ENCODE measurements around the gene GPR84. TPM values are rescaled to one million over a fixed set of nuclear protein-coding genes. Genes with fewer than 3 reads are reported as not detected.
A peak's percentile ranks its signal among the peaks of the same experiment; 100 is the strongest.

The GPR84 gene
- total and polyA plus RNA-seq, 9 donors = 0.15 to 0.27 (median 0.22) TPM; not detected in 1

DNA sequence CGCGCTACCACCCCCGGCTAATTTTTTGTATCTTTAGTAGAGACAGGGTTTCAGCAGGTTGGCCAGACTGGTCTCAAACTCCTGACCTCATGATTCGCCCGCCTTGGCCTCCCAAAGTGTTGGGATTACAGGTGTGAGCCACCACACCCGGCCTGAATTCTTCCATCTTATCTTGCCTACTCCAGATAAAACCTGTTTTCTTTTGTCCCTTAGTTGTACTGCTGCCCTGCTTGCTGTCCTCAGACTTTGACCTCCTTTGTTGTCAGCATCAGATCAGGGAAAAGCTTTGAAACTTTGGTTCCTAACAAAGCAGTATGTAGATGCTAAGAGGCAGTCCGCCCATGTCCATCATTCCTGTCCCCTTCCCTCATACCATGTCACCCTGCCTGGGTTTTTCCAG lies 23.4 kb downstream of the GPR84 start:
- DNase-seq = no peak
- Histone ChIP-seq H3K4me1 (ENCODE audit: control insufficient read depth, insufficient read depth, low read length) (peaks cover 26% of the 10 kb centered on the region), H3K9me3 (replicated peaks; ENCODE audit: control insufficient read depth, low read depth, low read length) (no peaks in the 10 kb centered on the region), H3K36me3 (ENCODE audit: control insufficient read depth, insufficient read depth, low read length) (peaks cover 38% of the 10 kb centered on the region), H3K4me3 (ENCODE audit: low read length) (no peak overlapping the region), H3K27ac (ENCODE audit: low read length) (peak overlapping the region; percentile 48), H3K27me3 (ENCODE audit: control insufficient read depth, insufficient read depth, low read length) (no peaks in the 10 kb centered on the region)
- 94% methylated on average over 2 of the region's 7 CpGs for WGBS (ENCODE audit: insufficient coverage)

DNA sequence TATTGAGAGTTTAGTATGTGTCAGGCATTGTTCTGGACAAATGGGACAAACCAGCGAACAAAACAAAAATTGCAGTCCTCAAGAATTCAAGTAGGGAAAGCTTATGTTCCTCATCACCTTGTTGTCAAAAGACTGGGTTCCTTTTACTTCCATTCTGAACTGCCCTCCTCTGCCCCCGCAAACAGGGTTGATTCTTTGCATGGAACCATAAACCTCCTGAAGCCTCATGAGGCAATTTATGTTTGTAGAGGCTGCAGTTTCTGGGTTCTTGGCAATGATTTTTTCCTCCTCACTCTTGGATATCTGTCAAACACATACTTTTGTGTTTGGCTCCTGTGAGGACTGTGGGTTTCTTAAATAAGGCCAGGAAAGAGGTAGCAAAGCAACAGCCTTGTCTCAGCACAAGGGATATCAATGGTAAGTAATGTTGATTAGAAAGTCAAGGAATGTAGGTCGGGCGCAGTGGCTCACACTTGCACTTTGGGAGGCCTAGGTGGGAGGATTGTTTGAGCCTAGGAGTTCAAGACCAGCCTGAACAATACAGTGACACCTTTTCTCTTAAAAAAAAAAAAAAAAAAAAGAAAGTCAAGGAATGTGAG lies 25.5 kb downstream of the GPR84 start:
- H3K9me3 ChIP-seq (replicated peaks; ENCODE audit: control insufficient read depth, low read depth, low read length) = no peaks in the 10 kb centered on the region
- no peaks in the 10 kb centered on the region for H3K27me3 ChIP-seq (ENCODE audit: control insufficient read depth, insufficient read depth, low read length)
- H3K4me3 ChIP-seq (ENCODE audit: low read length) = no peak overlapping the region
- peak; percentile 66 for DNase-seq
- peaks cover 27% of the 10 kb centered on the region for H3K36me3 ChIP-seq (ENCODE audit: control insufficient read depth, insufficient read depth, low read length)
- WGBS (ENCODE audit: insufficient coverage) = no CpG with 5 or more reads among the region's 4 CpGs
- peak overlapping the region; percentile 23 for H3K27ac ChIP-seq (ENCODE audit: low read length)
- peaks cover 26% of the 10 kb centered on the region for H3K4me1 ChIP-seq (ENCODE audit: control insufficient read depth, insufficient read depth, low read length)

DNA sequence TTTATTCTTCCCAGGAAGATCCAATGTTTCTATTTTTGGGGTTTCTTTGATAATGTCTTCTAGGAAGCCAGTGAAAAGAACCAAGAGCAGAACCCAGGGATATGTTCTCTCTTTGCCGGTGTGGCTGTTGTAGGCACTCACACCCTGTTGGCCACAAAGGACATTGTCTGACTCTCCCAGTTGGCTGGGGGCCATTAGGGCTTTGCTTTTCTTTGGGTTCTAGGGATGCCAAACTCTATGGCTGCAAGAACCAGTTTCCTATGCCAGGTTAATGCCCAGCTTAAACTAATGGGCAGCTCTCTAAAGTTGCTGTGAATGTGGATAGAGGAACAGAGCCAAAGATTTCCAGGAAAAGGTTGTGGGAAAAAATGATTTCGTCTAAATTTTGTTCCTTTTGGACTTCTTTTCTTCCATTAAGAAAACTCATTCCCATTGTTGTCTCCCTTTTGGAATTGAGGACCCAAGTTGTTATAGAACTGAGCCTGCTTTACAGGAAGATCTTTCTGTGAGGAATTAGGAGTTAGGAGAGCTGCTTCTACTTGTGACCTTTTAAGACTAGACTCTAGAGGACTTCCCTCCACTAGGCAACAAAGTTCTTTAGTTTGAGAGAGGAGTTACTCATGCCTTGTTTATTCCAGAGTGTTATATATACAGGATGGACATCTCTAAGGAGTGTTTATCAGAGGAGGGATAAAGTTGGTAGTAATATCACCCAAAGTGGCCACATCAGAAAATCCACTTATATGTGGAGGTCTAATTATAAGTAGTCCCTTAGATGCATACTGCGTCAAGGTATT lies 26.2 kb downstream of the GPR84 start:
- Histone ChIP-seq H3K4me3 (ENCODE audit: low read length) (no peak overlapping the region), H3K27ac (ENCODE audit: low read length) (peak overlapping the region; percentile 66), H3K4me1 (ENCODE audit: control insufficient read depth, insufficient read depth, low read length) (peaks cover 26% of the 10 kb centered on the region), H3K36me3 (ENCODE audit: control insufficient read depth, insufficient read depth, low read length) (peaks cover 22% of the 10 kb centered on the region), H3K27me3 (ENCODE audit: control insufficient read depth, insufficient read depth, low read length) (no peaks in the 10 kb centered on the region), H3K9me3 (replicated peaks; ENCODE audit: control insufficient read depth, low read depth, low read length) (no peaks in the 10 kb centered on the region)
- DNase-seq = peak; percentile 41
- WGBS (ENCODE audit: insufficient coverage) = 0% methylated on average over 1 of the region's 3 CpGs

DNA sequence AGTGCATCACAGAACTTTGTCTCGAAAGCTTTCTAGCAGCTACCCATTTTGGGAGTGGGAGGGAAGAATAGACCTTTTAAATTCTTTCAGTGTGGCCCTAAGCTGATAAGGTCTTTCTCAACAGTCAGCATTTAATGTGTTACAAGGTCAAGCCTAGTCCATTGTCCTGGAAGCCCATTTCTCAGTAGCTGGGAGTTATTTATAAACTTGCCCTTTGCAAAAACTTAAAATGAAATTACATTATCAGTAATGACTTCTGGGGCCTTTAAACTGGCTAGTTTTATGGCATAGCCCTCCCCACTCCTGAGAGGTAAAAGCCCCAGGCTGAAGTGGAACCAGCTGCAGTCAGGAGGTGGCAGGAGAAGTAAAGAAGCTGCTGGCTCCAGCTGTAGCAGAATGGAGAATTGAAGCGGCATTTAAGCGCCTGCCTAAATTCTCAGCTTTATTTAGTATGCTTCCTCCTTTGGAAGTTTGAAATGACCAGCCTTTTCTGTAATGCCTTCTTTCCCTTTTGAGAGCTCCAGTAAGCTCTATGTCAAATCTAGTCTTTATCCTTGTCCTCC lies 26.9 kb downstream of the GPR84 start:
- Histone ChIP-seq H3K36me3 (ENCODE audit: control insufficient read depth, insufficient read depth, low read length) (peaks cover 18% of the 10 kb centered on the region), H3K9me3 (replicated peaks; ENCODE audit: control insufficient read depth, low read depth, low read length) (no peaks in the 10 kb centered on the region), H3K27me3 (ENCODE audit: control insufficient read depth, insufficient read depth, low read length) (no peaks in the 10 kb centered on the region), H3K4me1 (ENCODE audit: control insufficient read depth, insufficient read depth, low read length) (peaks cover 23% of the 10 kb centered on the region), H3K4me3 (ENCODE audit: low read length) (no peak overlapping the region), H3K27ac (ENCODE audit: low read length) (peak overlapping the region; percentile 66)
- WGBS (ENCODE audit: insufficient coverage) = 10% methylated on average over 2 of the region's 3 CpGs
- DNase-seq = peak; percentile 72

DNA sequence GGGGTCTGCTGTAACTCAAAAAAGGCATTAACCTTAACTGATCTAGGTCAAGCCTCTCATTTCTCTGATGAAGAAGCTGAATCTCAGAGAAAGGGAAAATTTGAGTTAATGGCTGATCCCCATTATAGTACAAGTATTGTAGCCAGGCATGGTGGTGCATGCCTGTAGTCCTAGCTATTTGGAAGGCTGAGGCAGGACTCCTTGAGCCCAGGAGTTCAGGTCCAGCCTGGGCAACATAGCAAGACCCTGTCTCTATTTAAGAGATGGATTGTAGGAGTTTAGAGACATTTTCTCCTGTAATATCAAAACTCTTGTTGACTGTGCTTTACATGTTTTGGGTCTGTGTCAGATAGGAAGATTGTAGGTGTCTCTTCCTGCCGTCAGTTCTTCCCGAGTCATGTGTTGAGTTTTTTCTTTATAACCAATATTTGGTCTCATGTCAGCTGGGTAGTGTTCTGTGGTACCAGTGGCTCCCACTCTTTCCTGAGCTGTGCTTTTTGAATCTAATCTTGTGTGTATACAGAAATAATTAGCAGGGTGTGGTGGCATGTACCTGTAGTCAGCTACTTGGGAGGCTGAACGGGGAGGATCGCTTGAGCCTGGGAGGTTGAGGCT lies 30.8 kb downstream of the GPR84 start:
- H3K36me3 ChIP-seq (ENCODE audit: control insufficient read depth, insufficient read depth, low read length) = peaks cover 15% of the 10 kb centered on the region
- no peak for DNase-seq
- H3K9me3 ChIP-seq (replicated peaks; ENCODE audit: control insufficient read depth, low read depth, low read length) = no peaks in the 10 kb centered on the region
- no peak overlapping the region for H3K27ac ChIP-seq (ENCODE audit: low read length)
- H3K4me3 ChIP-seq (ENCODE audit: low read length) = no peak overlapping the region
- H3K27me3 ChIP-seq (ENCODE audit: control insufficient read depth, insufficient read depth, low read length) = no peaks in the 10 kb centered on the region
- H3K4me1 ChIP-seq (ENCODE audit: control insufficient read depth, insufficient read depth, low read length) = peaks cover 25% of the 10 kb centered on the region
- no CpG with 5 or more reads among the region's 4 CpGs for WGBS (ENCODE audit: insufficient coverage)

DNA sequence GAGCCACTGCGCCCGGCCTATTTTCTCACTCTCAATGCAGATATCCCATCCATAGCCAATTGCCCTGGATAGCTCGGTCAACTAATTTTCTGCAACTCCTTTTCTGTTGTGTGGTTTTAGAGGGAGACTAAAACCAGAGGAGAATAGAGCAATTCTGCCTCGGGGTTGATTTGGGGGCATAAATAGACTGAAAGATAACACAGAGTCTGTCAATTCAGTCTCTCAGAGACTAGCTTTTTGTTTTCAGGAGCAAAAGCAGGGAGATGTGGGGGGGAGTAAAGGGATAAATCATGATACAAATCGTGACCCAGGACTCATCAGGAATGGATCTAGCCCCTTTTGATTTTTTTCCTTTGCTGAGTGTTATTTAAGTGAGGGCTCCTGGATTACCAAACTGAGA lies 32.8 kb downstream of the GPR84 start:
- Histone ChIP-seq H3K36me3 (ENCODE audit: control insufficient read depth, insufficient read depth, low read length) (peaks cover 15% of the 10 kb centered on the region), H3K27ac (ENCODE audit: low read length) (no peak overlapping the region), H3K27me3 (ENCODE audit: control insufficient read depth, insufficient read depth, low read length) (no peaks in the 10 kb centered on the region), H3K4me1 (ENCODE audit: control insufficient read depth, insufficient read depth, low read length) (peaks cover 18% of the 10 kb centered on the region), H3K9me3 (replicated peaks; ENCODE audit: control insufficient read depth, low read depth, low read length) (no peaks in the 10 kb centered on the region), H3K4me3 (ENCODE audit: low read length) (no peak overlapping the region)
- 58% methylated on average over 2 of the region's 5 CpGs for WGBS (ENCODE audit: insufficient coverage)
- DNase-seq = no peak

DNA sequence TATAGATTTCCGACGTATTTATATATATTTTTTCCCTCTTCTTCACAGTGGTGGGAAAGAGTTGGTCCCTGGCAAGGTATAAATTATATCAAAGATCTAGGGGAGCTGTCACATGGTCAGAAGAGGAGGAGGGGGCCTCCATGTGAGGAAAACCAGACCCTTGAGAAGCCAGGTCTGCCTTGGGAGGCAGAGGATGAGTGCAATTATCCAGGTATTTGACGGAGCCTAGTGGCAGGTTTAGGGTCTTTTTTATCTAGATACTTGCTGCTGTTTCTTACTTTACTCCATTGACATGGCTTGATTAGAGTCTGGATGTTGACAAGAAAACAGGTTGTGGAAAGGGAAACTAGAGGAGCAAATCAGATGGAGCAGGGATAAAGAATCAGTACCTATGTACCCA lies 33.8 kb downstream of the GPR84 start:
- peak overlapping the region; percentile 35 for H3K27ac ChIP-seq (ENCODE audit: low read length)
- H3K36me3 ChIP-seq (ENCODE audit: control insufficient read depth, insufficient read depth, low read length) = peaks cover 15% of the 10 kb centered on the region
- no peaks in the 10 kb centered on the region for H3K27me3 ChIP-seq (ENCODE audit: control insufficient read depth, insufficient read depth, low read length)
- H3K9me3 ChIP-seq (replicated peaks; ENCODE audit: control insufficient read depth, low read depth, low read length) = no peaks in the 10 kb centered on the region
- H3K4me1 ChIP-seq (ENCODE audit: control insufficient read depth, insufficient read depth, low read length) = peaks cover 24% of the 10 kb centered on the region
- no peak overlapping the region for H3K4me3 ChIP-seq (ENCODE audit: low read length)
- no peak for DNase-seq
- 40% methylated on average over 1 of the region's 3 CpGs for WGBS (ENCODE audit: insufficient coverage)

DNA sequence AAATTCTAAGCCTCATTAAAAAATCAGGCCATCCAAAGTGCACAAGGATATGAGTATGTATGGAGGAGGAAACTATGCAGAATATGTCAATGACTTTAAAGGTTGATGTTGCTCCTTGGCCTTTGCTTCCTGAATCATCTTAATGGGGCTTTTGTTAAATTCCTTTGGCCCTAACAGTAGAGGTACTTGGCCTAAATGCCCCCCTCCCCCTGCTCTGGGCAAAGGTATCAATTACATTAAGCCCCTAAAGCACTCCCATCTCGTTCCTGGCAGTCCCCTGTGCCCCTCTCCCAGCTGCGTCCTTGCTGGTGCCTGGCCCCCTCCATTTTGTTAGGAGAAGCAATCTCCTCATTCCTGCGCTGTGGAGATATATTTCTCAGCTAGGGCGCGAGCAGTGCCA lies 34.5 kb downstream of the GPR84 start:
- Histone ChIP-seq H3K27ac (ENCODE audit: low read length) (peak overlapping the region; percentile 35), H3K4me3 (ENCODE audit: low read length) (no peak overlapping the region), H3K4me1 (ENCODE audit: control insufficient read depth, insufficient read depth, low read length) (peaks cover 24% of the 10 kb centered on the region), H3K9me3 (replicated peaks; ENCODE audit: control insufficient read depth, low read depth, low read length) (no peaks in the 10 kb centered on the region), H3K27me3 (ENCODE audit: control insufficient read depth, insufficient read depth, low read length) (no peaks in the 10 kb centered on the region), H3K36me3 (ENCODE audit: control insufficient read depth, insufficient read depth, low read length) (peaks cover 15% of the 10 kb centered on the region)
- WGBS (ENCODE audit: insufficient coverage) = 0% methylated on average over 1 of the region's 5 CpGs
- DNase-seq = no peak

DNA sequence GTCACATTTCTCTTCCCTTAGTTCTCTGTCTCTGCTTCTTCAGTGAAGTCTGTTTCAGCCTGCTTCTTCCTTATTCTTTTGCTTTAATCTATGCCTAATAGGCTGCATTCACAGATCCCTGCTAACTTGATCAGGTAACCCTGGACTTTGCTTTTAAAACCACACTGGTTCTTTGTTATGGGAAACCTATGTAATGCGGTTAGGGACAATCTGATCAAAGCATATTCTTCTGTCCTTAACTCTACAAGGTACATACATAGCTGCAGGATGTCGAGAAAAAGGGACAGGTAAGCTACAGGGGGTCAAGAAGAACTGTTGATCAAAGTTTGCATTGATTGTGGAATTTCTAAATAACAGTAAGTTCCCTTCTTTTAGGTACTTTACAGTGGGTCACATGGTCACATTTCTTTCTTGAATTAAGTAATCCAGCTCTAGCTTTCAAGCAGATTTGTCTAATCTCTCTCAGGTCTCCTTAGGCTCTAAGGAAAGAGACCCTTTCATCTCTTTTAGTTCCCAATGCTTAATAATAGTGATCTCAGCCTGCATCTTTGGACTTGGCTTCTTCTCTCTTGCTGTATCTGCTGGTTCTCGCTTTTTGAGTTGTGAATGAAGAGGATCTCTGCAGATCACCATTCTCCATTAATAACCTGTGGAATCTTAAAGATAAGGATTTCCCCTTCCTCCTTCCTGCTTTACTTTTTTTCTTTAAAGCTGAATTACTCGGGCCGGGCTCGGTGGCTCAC lies 35.5 kb downstream of the GPR84 start:
- Histone ChIP-seq H3K27ac (ENCODE audit: low read length) (no peak overlapping the region), H3K36me3 (ENCODE audit: control insufficient read depth, insufficient read depth, low read length) (peaks cover 15% of the 10 kb centered on the region), H3K4me1 (ENCODE audit: control insufficient read depth, insufficient read depth, low read length) (peaks cover 28% of the 10 kb centered on the region), H3K9me3 (replicated peaks; ENCODE audit: control insufficient read depth, low read depth, low read length) (no peaks in the 10 kb centered on the region), H3K27me3 (ENCODE audit: control insufficient read depth, insufficient read depth, low read length) (no peaks in the 10 kb centered on the region), H3K4me3 (ENCODE audit: low read length) (no peak overlapping the region)
- WGBS (ENCODE audit: insufficient coverage) = 42% methylated on average over 3 of the region's 6 CpGs
- DNase-seq = no peak

All from muscle of leg (tissue), 11 donors.